Heart left ventricle (tissue), 16 donors: ENCODE data around the gene GRIA1. TPM values are rescaled to one million over a fixed set of nuclear protein-coding genes. Genes with fewer than 3 reads are reported as not detected.

Experiments
- ATAC-seq, 4 donors: fragments of 200-7000 bp; cut with Tn5 transposase; one replicate each; pipeline ENCODE4 v1.9.1; 2020 to 2022; ENCODE audit warnings: moderate library complexity in 4 of 4, mild to moderate bottlenecking in 3 of 4, moderate number of reproducible peaks in 1 of 4
- DNase-seq, 5 donors: peaks; one replicate each; pipeline ENCODE4 v3.0.0-alpha.2; 2020
- H3K27ac ChIP-seq, 12 donors: fragments of 200-600 bp; sonication (generic) in 4 of 12; one replicate each; pipeline versions ENCODE4 v1.5.0 to v1.8.0; 2016 to 2022; ENCODE audit warnings: mild to moderate bottlenecking in 2 of 12
- H3K27me3 ChIP-seq, 9 donors: fragments of 200-600 bp; sonication (generic) in 2 of 9; one replicate each; pipeline versions ENCODE4 v1.5.1 to v1.8.0; 2016 to 2022; ENCODE audit warnings: mild to moderate bottlenecking in 3 of 9
- H3K36me3 ChIP-seq, 9 donors: fragments of 200-600 bp; sonication (generic) in 2 of 9; one replicate each; pipeline versions ENCODE4 v1.5.0 to v1.8.0; 2018 to 2022; ENCODE audit warnings: mild to moderate bottlenecking in 2 of 9
- H3K4me1 ChIP-seq, 12 donors: fragments of 200-600 bp; sonication (generic) in 4 of 12; one replicate each; pipeline versions ENCODE4 v1.5.0 to v1.8.0; 2016 to 2022; ENCODE audit warnings: mild to moderate bottlenecking in 3 of 12
- H3K4me3 ChIP-seq, 12 donors: fragments of 200-600 bp; sonication (generic) in 4 of 12; one replicate each; pipeline versions ENCODE4 v1.5.0 to v1.8.0; 2017 to 2022; ENCODE audit warnings: mild to moderate bottlenecking in 9 of 12, moderate library complexity in 4 of 12
- H3K9me3 ChIP-seq, 12 donors: fragments of 200-600 bp; sonication (generic) in 4 of 12; one replicate each; pipeline versions ENCODE4 v1.5.0 to v1.8.0; 2016 to 2022; ENCODE audit warnings: mild to moderate bottlenecking in 1 of 12
- CTCF ChIP-seq, 12 donors: fragments of 200-600 bp; sonication (generic) in 4 of 12; IDR thresholded peaks; one replicate each; pipeline versions ENCODE4 v1.5.0 to v1.8.0; 2018 to 2022; ENCODE audit warnings: antibody characterized with exemption in 12 of 12, mild to moderate bottlenecking in 5 of 12
- POLR2A ChIP-seq, 2 donors: fragments of 450-650 bp; IDR thresholded peaks; one replicate each; pipeline ENCODE4 v1.6.1; 2017; ENCODE audit warnings: antibody characterized with exemption in 2 of 2, mild to moderate bottlenecking in 2 of 2, moderate library complexity in 2 of 2
- WGBS, 4 donors: extraction: QIAGEN DNeasy Blood & Tissue Kit in 2 of 4; methylation state at CpG; one replicate each; pipeline versions ENCODE4 v1.1.5 to v1.1.7; 2013 to 2018; 5-methylcytosine and 5-hydroxymethylcytosine counted together
- intact Hi-C, 10 donors: fragments of 100-400 bp; cut with DNase I; formaldehyde crosslinking; loops; one replicate each; pipeline versions ENCODE4 v1.11.1 to v1.14.2; 2022
- polyA plus RNA-seq, 2 donors: library from polyadenylated mRNA; stranded (reverse); fragments of 200-250 nt; gene quantifications; one replicate each; pipeline ENCODE4 v1.2.3, GENCODE V29; 2013
- total RNA-seq, 9 donors: library from RNA; depleted of rRNA in 2 of 9; stranded (reverse); fragments of >200 nt in 2 of 9; fragmentation: NEBNext Ultra II Directional in 3 of 9; extraction: Animal tissue kit (Norgen Biotek cat#: 25700) in 3 of 9; gene quantifications; one replicate each; pipeline versions ENCODE4 v1.1.0 to v1.2.4, GENCODE V29; 2016 to 2023
- donor health status: ischemic (EF 13 %, LVEDD 7.1; RV severe dilation, severe dysfunction).
- donor health status: healthy with polysubstance abuse.
- donor health status: DM: no; HTN: yes; CAD: no.
- donor health status: DM: no; HTN: no; CAD: no.
- donor health status: ischemic (EF 25% LVEDD 6.9; RV normal size, moderate dysfunction).
- donor health status: ischemic (EF 25% LVEDD 5.7; RV mildly dilated, moderate dysfunction).
- donor health status: healthy.
- donor health status: DM: yes; HTN: yes; CAD: no.
- donor health status: ischemic (EF 35%, LVEDD 5.7; RV mildly dilated, moderate dysfunction).
- donor health status: nonischemic (EF 11% LVEDD 7.7; RV severe dilation, severe dysfunction).
- donor health status: DM: yes; HTN: yes; CAD: no.
- donor health status: PGD.
- donor health status: ischemic (EF 29% LVEDD 5.4; RV normal size, mild dysfunction).
- donor health status: nonischemic (EF 23%, LVEDD 6.1; RV moderate dilation, normal function).

The GRIA1 gene
- total and polyA plus RNA-seq, 11 donors: 0.07 to 1.5 (median 0.37) TPM; not detected in 3

GRCh38 chr5:153753645-153754432 lies 263.4 kb downstream of the GRIA1 start:
- H3K27me3 ChIP-seq: no peaks in the 10 kb centered on the region
- H3K4me1 ChIP-seq: no peaks in the 10 kb centered on the region
- intact Hi-C loops: loop anchor here in 1 of 10 donors (10.0 kb wide), 1 partner anchor 259 kb away; the partner anchor contains the start of gene GRIA1
- H3K36me3 ChIP-seq: no peaks in the 10 kb centered on the region
- no peak for DNase-seq
- WGBS, 4 donors: 80 to 88% (median 86%) methylated on average over 4 of the region's 4 CpGs
- no peak for ATAC-seq
- peaks cover 0 to 18% (median 5%) of the 10 kb centered on the region in 12 donors for H3K9me3 ChIP-seq
- no peak overlapping the region for H3K27ac ChIP-seq
- no peak overlapping the region for H3K4me3 ChIP-seq
- TF ChIP-seq POLR2A (IDR thresholded peaks at IDR 0.05): no peak
- TF ChIP-seq CTCF (IDR thresholded peaks at IDR 0.05): no peak

GRCh38 chr5:153755913-153756500 lies 265.5 kb downstream of the GRIA1 start:
- no peak for DNase-seq
- Histone ChIP-seq H3K36me3 (no peaks in the 10 kb centered on the region), H3K27ac (no peak overlapping the region), H3K4me1 (no peaks in the 10 kb centered on the region), H3K9me3 (peaks cover 0 to 24% (median 5%) of the 10 kb centered on the region in 12 donors), H3K27me3 (no peaks in the 10 kb centered on the region), H3K4me3 (no peak overlapping the region)
- ATAC-seq: no peak
- intact Hi-C loops: loop anchor here in 1 of 10 donors (10.0 kb wide), 1 partner anchor 261 kb away; the partner anchor contains the start of gene GRIA1
- WGBS, 4 donors: 50 to 89% (median 71%) methylated on average over 1 of the region's 1 CpG
- TF ChIP-seq CTCF (IDR thresholded peaks at IDR 0.05) (no peak), POLR2A (IDR thresholded peaks at IDR 0.05) (no peak)

GRCh38 chr5:153756540-153756939 lies 266.1 kb downstream of the GRIA1 start:
- no peaks in the 10 kb centered on the region for H3K36me3 ChIP-seq
- no peaks in the 10 kb centered on the region for H3K4me1 ChIP-seq
- WGBS, 4 donors: 88 to 90% (median 88%) methylated on average over 2 of the region's 2 CpGs
- TF ChIP-seq CTCF (IDR thresholded peaks at IDR 0.05) (peak in 2 of 12 donors; percentile 10 to 11), POLR2A (IDR thresholded peaks at IDR 0.05) (no peak)
- DNase-seq (no peak), ATAC-seq (no peak)
- H3K9me3 ChIP-seq: peaks cover 0 to 29% (median 5%) of the 10 kb centered on the region in 12 donors
- H3K4me3 ChIP-seq: no peak overlapping the region
- intact Hi-C loops: loop anchor here in 1 of 10 donors (10.0 kb wide), 1 partner anchor 262 kb away; the partner anchor contains the start of gene GRIA1
- H3K27me3 ChIP-seq: no peaks in the 10 kb centered on the region
- H3K27ac ChIP-seq: no peak overlapping the region

- H3K4me3 ChIP-seq: no peak overlapping the region
- intact Hi-C loops: no loop called here
- ATAC-seq (no peak), DNase-seq (no peak)
- H3K27me3 ChIP-seq: no peaks in the 10 kb centered on the region
- H3K9me3 ChIP-seq: peaks cover 0 to 7% (median 0%) of the 10 kb centered on the region in 12 donors
- WGBS, 4 donors: 67 to 83% (median 81%) methylated on average over 1 of the region's 1 CpG
- no peak for TF ChIP-seq POLR2A (IDR thresholded peaks at IDR 0.05)
- no peak for TF ChIP-seq CTCF (IDR thresholded peaks at IDR 0.05)
- H3K36me3 ChIP-seq: no peaks in the 10 kb centered on the region
- no peak overlapping the region for H3K27ac ChIP-seq
- H3K4me1 ChIP-seq: no peaks in the 10 kb centered on the region
These were observed 275.5 kb downstream of the GRIA1 start for GRCh38 chr5:153765987-153766386.
